Sigmoid colon (tissue), 4 donors: ENCODE measurements around the gene MATN4.

Experiments
- POLR2A ChIP-seq, 2 donors: fragments of 450-650 bp; IDR thresholded peaks; one replicate each; pipeline ENCODE4 v1.6.1; 2016; ENCODE audit warnings: antibody characterized with exemption in 2 of 2, mild to moderate bottlenecking in 2 of 2, moderate library complexity in 2 of 2
- POLR2AphosphoS5 ChIP-seq, 4 donors: sonication (generic); formaldehyde crosslinking; IDR thresholded peaks; one replicate each; pipeline ENCODE4 v1.6.1; 2017; ENCODE audit warnings: antibody characterized with exemption in 4 of 4
- TF ChIP-seq, protein P1 (sequence below), 4 experiments: fragments of 450-650 bp in 3 of 4; fragments of 200-600 bp in 1 of 4; IDR thresholded peaks; one replicate each; pipeline ENCODE4 v1.5.1; 2016 to 2019; ENCODE audit warnings: antibody characterized with exemption in 4 of 4, mild to moderate bottlenecking in 3 of 4, moderate library complexity in 2 of 4

DNA sequence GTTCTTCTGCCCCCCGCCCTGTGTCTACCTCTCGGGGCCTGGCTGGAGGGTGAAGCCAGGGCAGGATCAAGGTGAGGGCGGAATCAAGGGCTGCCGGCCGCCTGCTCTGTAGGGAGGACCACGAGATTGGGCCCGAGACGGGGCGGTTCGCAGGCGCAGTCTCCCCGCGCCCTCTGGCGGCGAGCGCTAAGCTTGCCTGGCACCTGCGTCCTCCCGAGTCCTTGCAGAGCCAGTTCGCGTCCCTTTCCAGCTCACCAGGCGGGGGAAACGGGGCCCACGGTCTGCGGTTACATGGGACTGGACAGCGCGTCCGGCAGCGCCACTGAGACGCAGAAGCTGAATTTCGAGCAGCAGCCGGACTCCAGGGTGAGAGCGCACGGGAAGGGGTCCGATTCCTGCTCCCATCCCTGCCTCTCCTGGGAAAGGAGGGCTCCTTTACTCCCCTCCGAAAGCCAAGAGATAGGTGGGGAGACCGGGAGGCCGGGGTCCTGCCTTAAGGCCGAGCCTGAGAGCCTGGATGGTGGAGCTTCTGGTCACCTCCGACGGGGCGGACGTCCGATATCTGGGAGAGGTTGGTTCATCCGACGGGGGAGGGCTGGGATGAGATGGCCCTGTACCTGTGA, 3.6 kb upstream of the MATN4 start:
- TF ChIP-seq POLR2A (IDR thresholded peaks at IDR 0.05) (no peak), POLR2AphosphoS5 (IDR thresholded peaks at IDR 0.05) (no peak)
- TF ChIP-seq, protein P1, sequence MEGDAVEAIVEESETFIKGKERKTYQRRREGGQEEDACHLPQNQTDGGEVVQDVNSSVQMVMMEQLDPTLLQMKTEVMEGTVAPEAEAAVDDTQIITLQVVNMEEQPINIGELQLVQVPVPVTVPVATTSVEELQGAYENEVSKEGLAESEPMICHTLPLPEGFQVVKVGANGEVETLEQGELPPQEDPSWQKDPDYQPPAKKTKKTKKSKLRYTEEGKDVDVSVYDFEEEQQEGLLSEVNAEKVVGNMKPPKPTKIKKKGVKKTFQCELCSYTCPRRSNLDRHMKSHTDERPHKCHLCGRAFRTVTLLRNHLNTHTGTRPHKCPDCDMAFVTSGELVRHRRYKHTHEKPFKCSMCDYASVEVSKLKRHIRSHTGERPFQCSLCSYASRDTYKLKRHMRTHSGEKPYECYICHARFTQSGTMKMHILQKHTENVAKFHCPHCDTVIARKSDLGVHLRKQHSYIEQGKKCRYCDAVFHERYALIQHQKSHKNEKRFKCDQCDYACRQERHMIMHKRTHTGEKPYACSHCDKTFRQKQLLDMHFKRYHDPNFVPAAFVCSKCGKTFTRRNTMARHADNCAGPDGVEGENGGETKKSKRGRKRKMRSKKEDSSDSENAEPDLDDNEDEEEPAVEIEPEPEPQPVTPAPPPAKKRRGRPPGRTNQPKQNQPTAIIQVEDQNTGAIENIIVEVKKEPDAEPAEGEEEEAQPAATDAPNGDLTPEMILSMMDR (IDR thresholded peaks at IDR 0.05), result peak; percentile 38 to 76 (median 62)
